KBM-7 (cell line): ENCODE data around the gene C1orf226.

Experiments used
- DNase-seq: peaks from one replicate; pipeline ENCODE4 v3.0.0-alpha.2; 2015
- in situ Hi-C: fragments of 300-500 bp; cut with MboI; formaldehyde crosslinking; loops from 2 replicates; pipeline ENCODE4 v1.14.3; 2020; ENCODE audit warnings: low sequenced_read_pairs, low pct_unique_long_range_greater_than_20kb, mixed read lengths

The C1orf226 gene

GRCh38 chr1:162381941-162382750 lies 618 bp downstream of the C1orf226 start:
- in situ Hi-C loops: no loop called here
- no peak for DNase-seq

GRCh38 chr1:162383091-162383490 lies 1.6 kb downstream of the C1orf226 start:
- DNase-seq: no peak
- in situ Hi-C loops: no loop called here

DNA sequence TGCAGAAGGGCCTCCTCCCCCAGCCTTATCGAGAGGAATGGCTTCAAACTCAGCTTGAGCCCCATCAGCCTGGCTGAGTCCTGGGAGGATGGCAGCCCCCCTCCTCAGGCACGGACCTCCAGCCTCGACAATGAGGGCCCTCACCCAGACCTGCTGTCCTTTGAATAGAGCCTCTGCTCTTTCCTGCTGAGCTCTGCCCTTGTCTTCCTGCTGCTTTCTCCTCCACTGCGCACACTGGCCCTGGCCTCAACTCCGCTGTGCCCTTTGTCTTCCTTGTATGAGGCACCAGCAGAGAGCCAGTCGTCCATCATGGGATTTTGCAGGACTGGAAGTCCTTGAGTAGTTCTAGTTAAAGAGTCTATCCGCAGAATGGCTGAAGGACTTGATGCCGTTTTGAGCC lies 2.0 kb downstream of the C1orf226 start:
- in situ Hi-C loops: no loop called here
- no peak for DNase-seq

- DNase-seq: no peak
- in situ Hi-C loops: no loop called here
Observed at GRCh38 chr1:162384116-162384515, 2.6 kb downstream of the C1orf226 start.

DNA sequence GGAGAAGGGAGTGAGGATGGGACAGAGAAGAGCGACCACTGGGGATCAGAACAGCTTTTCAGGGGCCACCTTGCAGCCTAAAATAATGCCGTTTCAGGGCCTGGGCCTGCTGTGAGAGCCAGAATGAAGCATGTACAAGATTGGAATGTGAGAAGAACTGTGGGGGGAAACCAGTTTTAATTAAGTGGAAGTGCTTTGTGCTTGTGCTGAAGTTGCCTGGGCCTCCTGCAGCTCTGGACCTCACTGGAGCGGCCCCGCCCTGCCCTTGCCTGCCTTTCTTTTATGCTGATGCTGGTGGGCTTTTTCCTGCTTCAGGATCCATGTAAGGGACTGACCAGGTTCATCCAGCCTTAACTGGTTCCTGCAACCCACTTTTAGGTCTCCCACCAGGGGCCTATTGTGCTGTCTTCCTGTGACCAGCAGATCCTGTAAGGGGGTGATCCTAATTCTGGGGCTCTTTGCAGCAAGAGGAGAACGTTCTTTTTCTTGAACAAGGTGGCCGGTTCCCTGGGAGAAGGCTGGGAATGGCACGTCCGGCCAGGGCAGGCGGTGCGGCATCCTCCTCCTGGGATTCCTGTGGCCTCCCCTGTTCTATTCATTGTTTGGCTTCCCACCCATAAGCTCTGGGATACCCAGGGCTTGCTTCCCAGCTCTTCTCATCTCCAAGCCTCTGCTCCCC lies 3.2 kb downstream of the C1orf226 start:
- in situ Hi-C loops: no loop called here
- DNase-seq: no peak

DNA sequence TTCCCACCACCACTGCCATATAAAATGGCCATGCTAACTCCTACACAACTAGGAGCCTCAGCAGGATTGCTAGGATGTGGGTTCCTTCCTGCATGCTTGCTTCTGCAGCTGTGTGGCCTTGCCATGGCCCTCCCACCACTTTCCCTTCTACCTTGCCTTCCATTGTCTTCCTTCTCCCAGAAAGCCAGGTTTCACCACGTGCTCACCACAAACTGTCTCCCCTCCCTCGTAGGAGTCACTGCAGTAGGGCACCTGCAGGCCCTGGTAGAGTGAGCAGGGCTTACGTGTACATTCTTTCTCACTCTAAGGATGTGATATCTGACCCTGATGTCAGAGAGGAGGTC lies 3.7 kb downstream of the C1orf226 start:
- in situ Hi-C loops: no loop called here
- no peak for DNase-seq

GRCh38 chr1:162385702-162386101 lies 4.2 kb downstream of the C1orf226 start:
- DNase-seq: no peak
- in situ Hi-C loops: no loop called here

DNA sequence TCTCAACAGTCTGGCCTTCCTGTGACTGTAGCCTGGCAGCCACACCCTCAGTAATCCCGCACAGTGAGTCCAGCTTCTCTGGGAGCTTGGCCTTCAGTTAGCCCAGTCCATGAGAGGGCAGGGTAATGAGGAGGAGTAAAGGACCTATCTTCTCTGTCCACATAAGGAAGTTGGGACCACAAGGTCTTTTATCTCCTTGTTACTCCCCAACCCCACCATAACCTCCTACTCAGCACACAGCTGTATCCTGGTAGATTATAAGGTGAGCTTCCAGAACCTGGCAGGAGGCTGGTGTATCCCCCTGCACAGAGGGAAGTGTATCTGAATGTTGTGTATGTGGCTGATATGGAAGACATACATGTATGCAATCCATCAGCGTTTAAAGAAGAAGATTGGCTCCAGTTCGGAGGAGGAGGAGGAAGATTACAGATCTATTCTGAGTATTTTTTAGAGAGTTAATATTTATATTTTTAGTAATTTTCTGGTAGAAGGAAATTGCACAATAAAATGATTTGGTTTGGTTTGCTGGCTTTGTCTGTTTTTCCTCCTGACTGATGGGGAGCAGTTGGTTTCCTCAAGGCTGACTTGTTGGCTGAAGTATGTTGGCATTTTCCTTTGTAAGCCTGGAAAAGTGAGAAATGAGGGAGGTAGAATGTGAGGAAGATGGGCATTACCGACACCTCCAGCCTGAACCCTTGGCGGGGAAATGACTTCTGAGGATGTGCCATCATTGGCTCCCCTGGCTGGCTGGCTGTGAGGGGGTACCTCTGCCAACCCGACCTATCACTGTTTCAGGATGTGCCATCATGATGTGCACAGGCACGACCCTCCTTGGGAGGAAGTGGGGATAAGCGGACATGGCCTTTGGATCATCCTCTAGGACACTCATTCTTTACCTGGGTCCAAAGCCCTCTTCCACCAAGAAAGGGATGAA lies 5.0 kb downstream of the C1orf226 start:
- DNase-seq: no peak
- in situ Hi-C loops: no loop called here

GRCh38 chr1:162387226-162388082 lies 5.9 kb downstream of the C1orf226 start:
- DNase-seq: no peak
- in situ Hi-C loops: no loop called here

DNA sequence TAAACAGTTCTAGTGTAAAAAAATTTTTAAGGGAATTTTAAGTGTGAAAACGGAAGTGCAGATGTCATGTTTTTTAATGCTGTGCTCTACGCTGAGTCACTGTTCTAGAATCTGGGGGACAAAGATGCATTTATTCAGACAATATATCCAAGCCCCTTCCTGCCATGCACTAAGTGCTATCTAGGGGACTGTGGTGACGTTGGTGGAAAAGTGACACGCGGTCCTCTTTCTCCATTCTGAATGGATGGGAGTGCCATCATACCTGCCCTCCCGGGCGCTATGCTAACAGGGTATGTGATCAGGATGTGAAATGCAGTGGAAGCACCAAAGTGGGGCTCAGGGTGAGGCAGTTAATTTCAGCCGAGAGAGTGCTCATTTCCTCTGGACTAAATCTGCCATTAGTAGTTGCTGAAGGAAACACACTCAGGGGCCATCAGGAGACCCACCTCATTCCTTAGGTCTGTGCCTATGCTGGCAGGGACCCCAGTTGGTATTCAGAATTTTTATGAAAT lies 6.6 kb downstream of the C1orf226 start:
- DNase-seq: no peak
- in situ Hi-C loops: no loop called here

- in situ Hi-C loops: no loop called here
- no peak for DNase-seq
Observed at GRCh38 chr1:162388615-162389014, 7.1 kb downstream of the C1orf226 start.

- in situ Hi-C loops: no loop called here
Observed at GRCh38 chr1:162389021-162389818, 7.7 kb downstream of the C1orf226 start.

GRCh38 chr1:162389971-162390370 lies 8.4 kb downstream of the C1orf226 start:
- in situ Hi-C loops: no loop called here
- no peak for DNase-seq

More at GRCh38 chr1:162389021-162389818, 7.7 kb downstream of the C1orf226 start:
- DNase-seq: peak; percentile 49

DNA sequence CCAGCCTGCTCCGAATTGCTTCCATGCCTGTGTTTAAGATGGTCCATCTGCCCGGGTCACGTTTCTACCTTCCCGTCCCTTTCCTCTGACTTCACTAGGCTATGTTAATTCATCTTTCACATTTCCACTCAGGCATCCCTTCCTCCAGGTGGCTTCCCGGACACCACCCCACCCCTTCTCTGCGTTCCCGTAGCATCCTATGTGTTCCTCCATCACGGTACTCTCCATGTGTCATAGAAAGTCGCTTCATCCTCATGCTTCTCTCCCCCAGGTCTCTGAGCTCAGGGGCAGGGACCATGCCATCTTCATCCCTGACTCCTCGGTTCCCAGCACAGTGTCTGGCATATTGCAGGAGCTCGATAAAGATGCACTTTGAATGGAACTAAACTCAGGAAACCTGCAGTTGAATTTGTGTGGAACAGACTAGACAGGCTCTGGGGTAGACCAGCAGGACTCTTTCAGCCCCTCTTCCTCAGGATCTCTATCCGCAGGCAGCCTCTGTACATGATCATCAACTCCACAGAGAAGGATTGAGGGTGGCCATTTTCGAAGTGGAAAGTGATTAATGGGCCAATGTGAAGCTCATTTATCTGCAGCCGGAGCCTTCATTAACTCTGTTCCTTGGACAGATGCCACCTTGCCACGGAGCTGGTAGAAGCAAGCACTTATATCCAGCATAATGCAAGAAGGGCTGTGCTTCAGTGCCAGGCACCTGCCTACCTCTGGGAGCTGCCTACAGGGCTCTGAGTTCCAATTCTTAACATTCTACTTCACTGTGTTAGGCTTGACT lies 9.1 kb downstream of the C1orf226 start:
- in situ Hi-C loops: no loop called here

DNA sequence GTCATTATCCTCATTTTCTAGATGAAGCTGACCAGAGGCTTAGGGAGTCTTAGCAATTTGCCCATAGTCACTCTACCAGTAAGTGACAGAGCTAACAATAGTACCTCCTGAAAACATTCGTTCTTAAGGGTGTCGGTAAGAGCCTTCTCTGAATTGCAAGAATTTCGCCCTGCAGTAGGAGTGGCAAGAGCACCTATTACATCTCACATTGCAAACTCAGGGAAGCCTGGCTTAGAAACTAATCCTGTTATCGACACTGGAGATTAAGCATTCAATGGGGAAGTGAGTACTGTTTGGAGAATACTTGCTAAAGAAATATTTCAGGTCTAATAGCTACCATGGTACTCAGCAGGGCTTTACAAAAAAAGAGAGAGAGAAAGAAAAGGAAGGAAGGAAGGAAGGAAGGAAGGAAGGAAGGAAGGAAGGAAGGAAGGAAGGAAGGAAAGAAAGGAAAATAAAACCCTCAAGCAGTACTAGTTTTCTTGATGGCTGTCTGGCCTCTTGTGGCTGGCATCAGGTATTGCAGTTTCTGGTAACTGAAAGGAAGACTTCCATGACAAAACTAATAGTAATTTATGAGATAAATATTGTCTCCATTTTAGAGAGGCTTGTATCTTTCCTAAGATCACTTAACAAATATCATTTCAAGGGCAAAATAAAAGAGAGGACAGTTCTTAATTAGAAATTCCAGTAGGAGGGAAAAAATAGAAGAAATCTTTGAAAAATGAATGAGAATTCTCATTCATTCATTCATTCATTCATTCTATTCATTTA lies 10.4 kb downstream of the C1orf226 start:
- DNase-seq: peak; percentile 16
- in situ Hi-C loops: no loop called here

More for the DNA sequence above, 9.1 kb downstream of the C1orf226 start:
- DNase-seq: no peak

DNA sequence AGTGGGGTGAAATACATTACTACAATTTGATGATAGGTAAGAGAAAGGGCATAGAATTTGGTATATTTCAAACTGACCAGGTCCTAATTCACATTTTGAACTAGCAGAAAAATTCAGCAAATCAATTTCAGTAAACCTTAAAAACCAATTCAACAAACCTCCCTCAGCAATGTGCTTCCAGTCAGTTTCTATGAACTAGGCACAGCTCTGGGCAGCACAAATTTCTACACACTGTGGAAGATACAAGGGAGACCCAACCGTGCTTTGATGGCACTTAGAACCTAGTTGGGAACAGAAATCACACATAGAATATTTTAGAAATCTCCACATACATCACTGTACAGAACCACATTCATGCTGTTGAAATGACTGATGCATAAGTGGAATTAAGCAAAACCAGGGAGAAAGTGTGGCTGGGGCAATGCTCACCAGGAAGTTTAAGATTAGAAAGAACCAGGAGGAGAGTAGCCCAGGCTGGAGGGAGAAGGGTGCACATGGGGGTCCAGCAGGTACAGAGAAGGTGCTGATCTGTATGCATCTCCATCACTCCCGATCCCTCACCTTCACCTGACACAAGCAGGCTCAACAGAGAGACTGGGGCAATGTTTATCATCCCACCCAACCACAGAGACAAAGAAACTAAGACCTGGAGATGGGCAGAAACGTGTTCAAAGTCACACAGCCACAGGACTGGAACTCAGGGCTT lies 14.8 kb downstream of the C1orf226 start:
- in situ Hi-C loops: no loop called here
- no peak for DNase-seq
